NCI-H446 (cell line): ENCODE data around the gene TANC1.

ENCODE experiments used
- DNase-seq, 2 experiments: peaks; one replicate each; lab custom pipeline; 2025; lab: John Stamatoyannopoulos, UW

TANC1 gene

DNA sequence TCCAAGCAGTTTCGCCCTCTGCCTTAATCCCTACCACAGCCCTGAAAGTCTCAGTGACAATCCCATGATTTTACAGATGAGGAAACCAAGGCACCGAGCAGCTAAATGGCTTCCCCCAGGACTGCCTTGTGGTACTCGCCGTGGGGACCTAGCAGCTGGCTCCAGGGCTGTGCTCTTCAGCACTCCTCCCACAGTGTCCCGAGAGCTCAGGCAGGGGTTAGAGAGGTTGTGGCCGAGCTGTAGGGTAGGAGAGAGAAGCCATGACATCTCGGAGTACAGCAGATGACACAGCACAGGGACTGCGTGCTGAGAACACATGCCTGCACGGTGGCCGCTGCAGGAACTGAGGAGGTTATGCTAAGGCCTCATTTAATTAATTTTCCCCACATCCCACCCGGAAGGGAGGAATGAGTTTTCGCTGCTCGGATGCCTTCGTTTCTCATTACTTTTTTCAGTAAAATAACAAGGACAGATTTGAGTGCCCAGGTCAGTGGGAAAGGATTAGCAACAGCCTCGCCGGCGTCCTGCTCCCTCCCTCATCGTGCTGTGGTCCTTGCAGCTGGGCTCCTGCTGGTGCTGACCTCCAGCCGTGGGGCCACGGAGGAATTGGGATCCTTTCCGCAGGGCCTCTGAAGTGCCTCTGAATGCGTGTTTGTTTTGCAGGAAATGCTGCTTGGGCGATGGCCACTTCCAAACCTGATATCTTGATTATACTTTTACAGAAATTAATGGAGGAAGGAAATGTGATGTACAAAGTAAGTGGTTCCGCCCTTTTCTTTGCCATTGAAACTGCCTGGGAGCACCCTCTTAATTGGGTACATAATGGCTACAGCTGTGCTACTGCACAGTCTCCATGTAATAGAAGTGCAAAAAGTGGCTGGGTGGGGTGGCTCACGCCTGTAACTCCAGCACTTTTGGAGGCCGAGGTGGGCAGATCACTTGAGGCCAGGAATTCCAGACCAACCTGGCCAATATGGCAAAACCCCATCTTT lies 256.9 kb downstream of the TANC1 start:
- DNase-seq: no peak

DNA sequence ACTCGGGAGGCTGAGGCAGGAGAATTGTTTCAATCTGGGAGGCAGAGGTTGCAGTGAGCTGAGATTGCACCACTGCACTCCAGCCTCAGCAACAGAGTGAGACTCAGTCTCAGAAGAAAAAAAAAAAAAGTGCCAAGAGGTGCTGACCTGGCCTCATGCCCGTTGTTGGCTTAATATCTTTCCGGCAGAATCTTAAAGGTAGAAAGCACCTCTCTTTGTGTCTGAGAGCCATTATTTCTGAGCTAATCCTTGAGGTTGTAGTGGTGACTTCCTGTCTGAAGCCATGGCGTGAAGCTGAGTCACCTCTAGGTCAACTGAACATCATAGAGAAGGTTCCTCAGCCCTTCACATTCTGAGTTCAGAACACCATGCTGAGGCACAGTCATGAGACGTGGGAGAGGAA lies 257.6 kb downstream of the TANC1 start:
- DNase-seq: no peak

DNA sequence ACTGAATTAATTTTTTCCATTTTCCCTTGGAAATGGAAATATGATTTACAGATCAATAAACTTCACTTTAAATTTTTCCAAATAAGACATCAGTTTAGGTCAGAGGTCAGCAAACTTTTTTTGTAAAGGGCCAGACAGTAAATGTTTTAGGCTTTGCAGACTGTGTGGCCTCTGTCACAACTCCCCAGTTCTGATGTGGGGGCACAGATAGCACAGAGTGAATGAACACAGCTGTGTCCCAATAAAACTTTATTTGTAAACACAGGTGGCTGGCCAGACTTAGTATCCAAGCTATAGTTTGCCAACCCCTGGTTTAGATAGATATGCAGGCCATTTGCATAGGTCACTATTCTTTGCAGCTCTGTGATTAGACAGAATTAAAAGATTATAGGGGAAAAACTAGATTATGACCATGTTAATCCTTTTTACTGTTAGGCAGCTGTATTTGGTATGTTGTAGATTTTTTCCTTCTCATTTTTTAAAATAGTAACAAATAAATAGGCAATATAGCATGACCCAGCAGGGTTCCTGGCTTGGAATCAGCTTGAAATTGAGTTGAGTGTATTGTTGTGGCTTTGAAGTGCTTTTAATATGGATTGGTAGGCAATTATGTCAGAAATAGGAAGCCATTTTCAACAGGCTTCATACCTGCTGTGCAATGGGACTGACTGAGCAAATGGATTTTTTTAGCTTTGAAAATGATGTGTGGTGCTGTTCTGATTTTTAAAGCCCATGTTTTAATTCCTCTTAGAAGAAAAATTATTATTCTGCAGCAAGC lies 258.4 kb downstream of the TANC1 start:
- DNase-seq: no peak

DNA sequence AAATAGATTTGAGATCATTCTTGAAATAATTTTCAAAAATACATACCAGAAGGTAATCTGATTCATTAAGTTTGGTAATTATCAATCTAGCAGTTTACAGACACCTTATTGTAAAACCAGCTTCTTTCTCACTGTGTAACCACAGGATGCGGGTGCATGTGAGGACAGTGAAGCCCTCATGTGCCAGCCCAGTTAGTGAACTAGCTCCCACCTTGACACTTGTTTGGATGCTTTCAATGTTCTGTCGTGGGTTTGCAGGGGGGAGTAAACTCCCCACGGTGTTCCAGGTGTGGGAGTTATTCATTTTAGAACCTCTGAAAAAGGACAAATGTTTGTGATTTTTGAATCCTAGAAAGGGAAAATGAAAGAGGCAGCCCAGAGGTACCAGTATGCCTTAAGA lies 259.0 kb downstream of the TANC1 start:
- no peak for DNase-seq

DNA sequence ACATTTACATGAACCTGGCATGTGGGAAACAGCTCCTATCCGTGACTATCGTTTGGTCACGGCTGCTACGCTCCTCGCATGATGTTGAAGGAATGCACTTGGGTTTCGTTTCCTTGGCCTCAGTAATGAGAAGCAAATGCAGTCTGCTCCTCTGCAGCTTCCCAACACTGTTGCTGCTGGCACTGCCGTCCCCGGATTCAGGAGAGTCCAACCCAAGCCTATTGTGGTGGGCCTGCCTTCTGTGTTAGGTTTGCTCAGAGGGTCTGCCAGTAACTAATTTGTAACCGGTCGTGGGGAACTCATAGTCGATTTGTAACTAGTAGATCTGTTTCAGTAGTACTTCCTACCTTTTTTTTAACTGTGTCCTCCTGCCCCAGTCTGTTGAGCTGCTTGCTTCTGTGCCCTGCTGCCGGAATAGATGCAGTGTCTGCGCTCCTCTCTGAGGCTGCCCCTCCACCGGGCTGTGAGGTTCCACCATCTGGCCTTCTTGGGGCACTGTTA lies 259.7 kb downstream of the TANC1 start:
- DNase-seq: no peak

DNA sequence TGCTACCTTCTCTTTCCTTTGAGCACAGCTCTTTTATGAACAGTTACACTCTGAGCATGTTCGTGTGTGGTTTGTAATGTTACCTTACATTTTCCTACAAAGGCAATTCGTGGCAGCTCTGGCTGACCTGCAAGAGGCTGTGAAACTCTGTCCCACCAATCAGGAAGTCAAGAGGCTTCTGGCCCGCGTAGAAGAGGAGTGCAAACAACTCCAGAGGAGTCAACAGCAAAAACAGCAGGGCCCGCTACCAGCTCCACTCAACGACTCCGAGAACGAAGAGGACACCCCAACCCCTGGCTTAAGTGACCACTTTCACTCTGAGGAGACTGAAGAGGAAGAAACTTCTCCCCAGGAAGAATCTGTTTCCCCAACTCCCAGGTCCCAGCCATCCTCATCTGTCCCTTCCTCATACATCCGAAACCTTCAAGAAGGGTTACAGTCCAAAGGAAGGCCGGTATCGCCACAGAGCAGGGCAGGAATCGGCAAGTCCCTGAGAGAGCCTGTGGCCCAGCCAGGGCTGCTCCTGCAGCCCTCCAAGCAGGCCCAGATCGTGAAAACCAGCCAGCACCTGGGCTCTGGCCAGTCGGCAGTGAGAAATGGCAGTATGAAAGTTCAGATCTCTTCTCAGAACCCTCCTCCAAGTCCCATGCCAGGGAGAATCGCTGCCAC lies 261.2 kb downstream of the TANC1 start:
- no peak for DNase-seq

DNA sequence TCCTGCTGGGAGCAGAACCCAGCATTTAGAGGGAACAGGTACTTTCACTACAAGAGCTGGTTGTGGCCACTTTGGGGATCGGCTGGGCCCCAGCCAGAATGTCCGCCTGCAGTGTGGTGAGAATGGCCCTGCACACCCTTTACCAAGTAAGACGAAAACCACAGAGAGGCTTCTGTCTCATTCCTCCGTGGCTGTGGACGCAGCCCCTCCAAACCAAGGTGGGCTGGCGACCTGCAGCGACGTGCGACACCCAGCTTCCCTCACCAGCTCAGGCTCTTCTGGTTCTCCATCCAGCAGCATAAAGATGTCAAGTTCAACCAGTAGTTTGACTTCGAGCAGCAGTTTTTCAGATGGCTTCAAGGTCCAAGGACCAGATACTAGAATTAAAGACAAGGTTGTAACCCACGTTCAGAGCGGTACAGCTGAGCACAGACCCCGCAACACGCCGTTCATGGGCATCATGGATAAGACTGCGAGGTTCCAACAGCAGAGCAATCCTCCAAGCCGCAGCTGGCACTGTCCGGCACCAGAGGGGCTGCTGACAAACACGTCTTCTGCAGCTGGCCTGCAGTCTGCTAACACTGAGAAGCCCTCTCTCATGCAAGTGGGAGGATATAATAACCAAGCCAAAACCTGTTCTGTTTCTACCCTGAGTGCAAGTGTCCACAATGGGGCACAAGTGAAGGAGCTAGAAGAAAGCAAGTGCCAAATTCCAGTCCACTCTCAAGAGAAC lies 261.9 kb downstream of the TANC1 start:
- no peak for DNase-seq

DNA sequence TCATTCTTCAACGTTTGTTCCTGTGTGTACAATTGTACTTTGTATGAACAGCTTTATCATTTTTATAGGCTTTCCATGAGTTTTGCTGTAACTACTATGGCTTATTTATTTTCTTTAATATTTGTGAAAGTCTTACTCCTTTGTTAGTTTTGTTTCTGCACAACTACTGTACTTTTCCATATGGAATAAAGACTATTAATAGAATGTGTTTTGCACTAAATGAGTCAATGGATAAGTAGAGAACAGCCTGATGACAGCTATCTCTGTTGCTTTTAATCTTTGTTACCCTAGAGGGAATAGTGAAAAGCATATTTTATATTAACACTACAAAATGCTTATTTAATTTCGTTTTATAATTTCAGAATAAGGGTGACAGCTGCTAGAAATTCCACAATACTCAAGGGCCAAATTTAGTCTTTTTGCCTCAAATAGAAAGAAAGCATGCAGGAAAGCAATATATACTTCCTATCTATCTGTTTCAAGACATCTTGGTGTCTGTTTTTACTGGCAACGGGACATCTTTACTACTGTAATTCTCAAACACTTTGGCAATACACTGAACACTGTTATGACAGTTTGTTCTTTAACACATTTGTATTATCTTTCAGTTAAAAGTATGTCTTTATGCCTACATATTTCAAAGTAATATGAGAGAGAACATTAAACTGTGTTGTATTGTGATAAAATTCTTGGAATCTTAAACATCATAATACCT lies 264.2 kb downstream of the TANC1 start:
- DNase-seq: no peak

DNA sequence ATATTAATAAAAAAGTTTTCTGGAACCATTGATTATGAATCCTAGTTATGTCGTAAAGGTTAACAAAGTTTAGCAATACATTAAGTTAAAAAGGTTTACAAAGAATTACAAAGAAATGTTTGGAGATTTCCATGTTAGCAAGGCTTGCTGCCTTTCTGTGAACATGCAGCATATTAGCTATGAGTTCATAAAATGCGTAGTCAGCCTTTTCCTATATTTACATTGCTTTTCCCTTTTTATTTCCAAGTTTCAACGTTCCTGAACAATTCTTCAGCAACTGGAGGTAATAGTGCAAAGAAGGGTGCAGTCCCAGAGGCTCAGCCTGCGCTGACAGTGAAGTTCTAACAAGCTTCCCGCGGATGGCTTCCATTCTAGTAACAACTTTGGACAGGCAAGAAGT lies 266.4 kb downstream of the TANC1 start:
- no peak for DNase-seq

DNA sequence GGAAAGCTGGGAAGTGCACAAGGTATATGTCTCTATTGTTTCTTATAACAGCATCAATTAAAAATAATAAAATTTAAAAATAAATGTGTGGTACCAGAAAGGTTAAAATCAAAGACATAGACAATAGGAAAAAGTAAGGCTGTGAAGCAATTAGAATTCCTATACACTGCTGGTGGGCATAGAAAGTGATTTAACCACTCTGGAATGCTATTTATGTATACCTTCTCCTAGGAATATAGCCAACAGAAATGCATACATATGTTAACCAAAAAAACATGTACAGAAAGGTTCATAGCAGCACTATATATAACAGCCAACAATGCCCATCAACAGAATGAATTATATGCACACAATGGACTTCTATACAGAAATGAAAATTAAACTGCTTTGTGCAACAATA lies 275.1 kb downstream of the TANC1 start:
- no peak for DNase-seq

DNA sequence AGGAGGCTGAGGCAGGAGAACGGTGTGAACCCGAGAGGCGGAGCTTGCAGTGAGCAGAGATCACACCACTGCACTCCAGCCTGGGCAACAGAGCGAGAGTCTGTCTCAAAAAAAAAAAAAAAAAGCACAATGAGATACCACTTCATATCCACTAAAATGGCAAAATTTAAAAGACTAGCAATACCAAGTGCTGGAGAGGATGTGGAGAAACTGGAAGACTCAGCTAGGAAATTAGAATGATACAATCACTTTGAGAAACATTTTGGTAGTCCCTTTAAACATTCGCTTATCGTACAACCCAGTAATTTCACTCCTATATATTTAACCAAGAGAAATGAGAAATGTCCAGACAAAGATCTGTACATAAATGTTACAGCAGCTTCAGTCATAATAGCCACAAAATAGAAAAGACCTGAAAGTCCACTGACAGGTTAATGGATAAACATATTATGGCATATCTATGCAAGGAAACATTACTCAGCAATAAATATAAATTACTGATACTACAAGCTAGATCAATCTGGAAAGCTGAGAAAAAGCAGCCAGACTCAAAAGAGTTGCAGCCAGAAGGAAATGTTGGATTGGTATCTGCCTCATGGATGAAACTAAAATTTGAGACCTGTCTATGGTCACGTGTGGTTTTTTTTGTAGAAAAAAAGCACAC lies 278.0 kb downstream of the TANC1 start:
- DNase-seq: no peak

DNA sequence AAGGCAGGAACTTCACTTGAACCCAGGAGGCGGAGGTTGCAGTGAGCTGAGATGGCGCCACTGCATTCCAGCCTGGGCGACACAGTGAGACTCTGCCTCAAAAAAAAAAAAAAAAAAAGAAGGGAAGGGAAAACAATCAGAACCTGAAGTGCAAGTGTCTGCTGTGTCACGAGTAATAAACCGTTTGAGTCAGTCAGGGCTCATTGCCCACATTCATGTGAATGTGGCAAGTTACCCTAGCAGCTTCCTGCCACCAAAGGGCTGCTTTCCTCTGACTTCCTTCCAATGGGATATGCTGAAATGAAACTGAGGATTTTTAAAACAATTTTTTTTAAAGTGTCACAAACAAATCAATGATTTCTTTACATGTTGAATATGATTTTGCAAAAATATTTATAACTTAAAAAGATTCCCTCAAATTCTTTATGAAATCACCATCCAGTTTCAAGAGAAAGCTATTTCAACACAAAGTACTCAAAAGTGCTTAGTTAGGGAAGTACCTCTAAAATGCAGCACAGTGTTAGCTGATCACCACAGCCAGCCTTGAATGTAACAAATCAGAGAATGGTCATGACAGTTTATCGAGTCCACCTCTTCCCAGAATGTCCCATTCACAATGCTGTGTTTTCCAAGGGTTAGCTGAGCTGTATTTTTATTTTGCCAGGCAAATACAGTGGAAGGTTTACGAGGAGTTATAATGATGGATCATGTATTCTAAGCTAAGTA lies 281.7 kb downstream of the TANC1 start:
- no peak for DNase-seq

DNA sequence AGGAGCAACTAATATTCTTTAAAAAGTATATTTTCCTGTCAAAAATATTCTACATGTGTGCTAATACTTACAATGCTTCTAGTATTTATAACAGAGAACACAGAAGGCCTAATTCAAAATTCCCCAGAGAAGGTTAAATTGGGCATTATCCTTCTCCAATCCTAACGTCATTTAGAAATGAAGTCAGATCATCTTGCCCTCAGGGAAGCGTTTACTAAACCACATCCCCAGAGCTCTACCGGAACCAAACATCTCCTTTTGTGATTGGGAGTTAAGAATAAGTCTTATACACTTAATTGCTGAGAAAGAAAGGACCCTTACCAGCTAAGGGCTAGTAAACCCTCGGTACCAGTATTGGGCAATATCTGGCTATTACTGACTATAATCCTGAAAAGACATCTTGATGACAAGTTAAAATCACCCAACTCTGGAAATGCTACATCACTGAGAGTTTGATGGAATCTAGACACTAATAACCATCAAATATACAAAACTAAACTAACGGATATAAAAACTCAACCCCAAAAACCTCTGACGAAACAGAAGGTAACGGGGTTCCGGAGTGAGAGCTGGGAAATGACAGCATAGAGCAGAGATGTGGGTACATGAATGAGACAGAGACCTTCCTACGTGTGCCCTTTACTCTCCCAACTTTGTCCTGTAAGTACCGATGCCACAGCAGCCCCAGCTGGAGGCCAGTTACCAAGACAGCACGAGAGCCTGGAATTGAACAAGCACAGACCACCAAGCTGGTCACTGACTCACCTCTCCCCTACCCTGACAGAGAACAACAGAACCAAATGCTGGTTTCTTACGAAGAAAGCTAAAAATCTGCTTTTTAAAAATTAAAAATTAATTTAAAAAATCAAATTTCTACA lies 283.1 kb downstream of the TANC1 start:
- no peak for DNase-seq

DNA sequence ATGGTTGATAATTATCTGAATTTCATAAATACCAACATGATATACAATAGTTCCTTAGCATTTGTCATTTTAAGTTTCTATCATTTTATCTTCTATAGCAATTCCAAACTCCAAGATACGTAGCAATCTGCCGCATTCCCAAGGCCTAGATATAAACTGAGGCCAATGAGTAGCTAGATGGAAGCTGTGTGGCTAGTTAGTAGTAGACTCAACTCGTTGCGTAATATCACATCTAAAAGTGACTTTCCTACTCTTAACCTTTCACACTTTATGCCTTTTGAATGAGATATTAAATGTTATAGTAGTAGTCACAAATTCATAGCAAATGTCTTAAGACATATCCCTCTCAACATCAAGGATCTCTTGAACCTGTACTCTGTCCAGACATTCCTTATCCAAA lies 284.5 kb downstream of the TANC1 start:
- no peak for DNase-seq

DNA sequence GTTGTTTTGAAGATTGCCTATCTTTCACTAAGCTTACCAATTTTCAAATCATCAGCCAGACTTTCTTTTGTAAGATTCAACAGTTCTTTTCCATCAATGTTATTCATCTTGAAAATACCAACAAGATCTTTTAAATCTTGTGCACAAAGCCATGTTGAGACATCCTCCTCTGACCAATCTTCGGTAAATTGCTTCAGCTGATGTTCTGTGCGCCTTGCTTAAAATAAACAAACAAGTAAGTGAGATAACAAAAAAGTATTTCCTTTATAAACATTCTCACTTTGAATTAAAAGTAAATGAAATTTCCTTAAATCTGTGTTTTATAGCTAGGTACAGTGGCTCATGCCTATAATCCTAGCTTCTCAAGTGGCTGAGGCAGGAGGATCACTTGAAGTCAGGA lies 287.7 kb downstream of the TANC1 start:
- DNase-seq: no peak

DNA sequence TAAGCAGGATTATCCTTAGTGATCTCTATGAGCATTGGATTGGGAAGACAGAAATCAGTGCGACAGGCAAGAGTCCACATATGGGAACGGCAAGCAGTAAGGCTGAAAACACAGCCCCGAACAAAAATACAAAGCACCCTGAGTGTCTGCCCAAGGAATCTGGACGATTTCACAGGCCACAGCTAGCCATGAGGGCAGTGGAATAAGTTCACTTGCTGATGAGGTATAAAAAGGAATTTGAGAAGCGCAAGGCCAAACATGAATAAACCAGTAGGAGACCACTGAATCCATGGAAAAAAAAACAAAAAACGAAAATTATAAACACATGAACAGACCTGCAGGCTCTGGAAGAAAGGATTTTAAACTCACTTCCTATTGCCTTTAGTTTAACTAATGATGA lies 293.8 kb downstream of the TANC1 start:
- no peak for DNase-seq

DNA sequence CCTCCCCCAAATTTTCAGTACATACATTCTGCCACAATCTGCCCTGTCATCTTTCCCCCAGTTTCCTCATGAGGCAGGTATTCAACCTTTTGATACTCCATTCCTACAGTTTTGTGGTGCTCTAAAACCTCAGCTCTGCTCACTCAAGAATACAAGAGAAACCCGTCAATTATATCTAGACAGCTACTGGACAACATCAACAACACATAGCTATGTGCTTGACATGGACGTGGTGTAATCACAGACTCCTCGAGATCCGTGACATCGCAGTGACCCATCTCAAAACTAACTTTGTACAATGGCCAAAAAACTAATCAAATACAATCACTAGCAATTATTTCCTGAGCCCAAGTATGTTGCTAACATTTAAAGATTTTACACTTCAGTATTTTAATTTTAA lies 294.5 kb downstream of the TANC1 start:
- no peak for DNase-seq

DNA sequence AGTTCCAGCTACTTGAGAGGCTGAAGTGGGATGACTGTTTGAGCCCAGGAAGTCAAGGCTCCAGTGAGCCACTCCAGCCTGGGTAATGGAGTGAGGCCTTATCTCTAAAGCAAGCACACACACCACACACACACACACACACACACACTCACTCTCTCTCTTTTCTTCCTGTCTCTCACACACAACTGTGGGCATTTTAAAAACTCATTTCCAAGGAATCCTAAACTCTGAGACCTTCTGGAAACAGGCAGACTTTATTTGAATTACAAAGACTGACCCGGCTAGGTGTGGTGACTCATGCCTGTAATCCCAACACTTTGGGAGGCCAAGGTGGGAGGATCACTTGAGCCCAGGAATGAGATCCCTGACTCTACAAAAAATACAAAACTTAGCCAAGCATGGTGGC lies 296.7 kb downstream of the TANC1 start:
- no peak for DNase-seq

DNA sequence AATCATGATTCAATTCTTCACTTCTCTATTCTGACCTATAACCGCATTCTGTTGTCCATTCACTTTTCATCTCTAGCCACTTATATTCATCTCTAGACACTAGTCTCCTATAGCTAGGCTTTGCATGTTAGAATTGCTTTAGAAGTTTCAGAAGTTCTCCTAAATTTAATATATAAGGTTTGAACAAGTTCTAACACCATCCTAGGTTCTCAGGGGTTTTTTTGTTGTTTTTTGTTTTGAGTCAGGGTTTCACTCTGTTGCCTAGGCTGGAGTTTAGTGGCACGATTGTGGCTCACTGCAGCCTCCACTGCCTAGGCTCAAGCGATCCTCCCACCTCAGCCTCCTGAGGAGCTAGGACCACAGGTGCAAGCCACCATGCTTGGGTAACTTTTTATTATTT lies 298.1 kb downstream of the TANC1 start:
- no peak for DNase-seq
